Loucy (cell line): Measurements from ENCODE around the gene TIPRL.
A peak's percentile ranks its signal among the peaks of the same experiment; 100 is the strongest.

Experiments used
- H2AFZ ChIP-seq: fragments of 200-600 bp; sonication (generic); 2 replicates; pipeline ENCODE4 v1.6.0; 2016; ENCODE audit warnings: antibody characterized with exemption, mild to moderate bottlenecking, low read length, moderate library complexity
- H3F3A ChIP-seq: fragments of 200-600 bp; 2 replicates; pipeline ENCODE4 v1.6.0; 2016; ENCODE audit warnings: antibody characterized with exemption, low read depth, mild to moderate bottlenecking
- H3K27me3 ChIP-seq: fragments of 200-600 bp; sonication (generic); 2 replicates; pipeline ENCODE4 v1.6.1; 2014; ENCODE audit warnings: low read length, mild to moderate bottlenecking; ENCODE audit not compliant: insufficient read depth, poor library complexity, severe bottlenecking
- H3K36me3 ChIP-seq: fragments of 200-600 bp; sonication (generic); 2 replicates; pipeline ENCODE4 v1.6.1; 2016; ENCODE audit warnings: low read length; ENCODE audit not compliant: insufficient read depth
- H3K4me1 ChIP-seq: fragments of 200-600 bp; sonication (generic); 2 replicates; pipeline ENCODE4 v1.5.1; 2014; ENCODE audit warnings: low read length, mild to moderate bottlenecking; ENCODE audit not compliant: insufficient read depth, poor library complexity, severe bottlenecking
- H3K4me2 ChIP-seq: fragments of 200-600 bp; sonication (generic); 2 replicates; pipeline ENCODE4 v1.6.0; 2014; ENCODE audit warnings: antibody characterized with exemption, low read length, low read depth, mild to moderate bottlenecking; ENCODE audit not compliant: poor library complexity, severe bottlenecking
- H3K4me3 ChIP-seq: fragments of 200-600 bp; sonication (generic); 2 replicates; pipeline ENCODE4 v1.5.1; 2014; ENCODE audit warnings: low read length, mild to moderate bottlenecking, mixed read lengths; ENCODE audit not compliant: poor library complexity, severe bottlenecking
- H3K79me2 ChIP-seq: fragments of 200-600 bp; sonication (generic); 2 replicates; pipeline ENCODE4 v1.6.1; 2014; ENCODE audit warnings: low read length; ENCODE audit not compliant: insufficient read depth
- H3K9ac ChIP-seq: fragments of 200-600 bp; sonication (generic); 2 replicates; pipeline ENCODE4 v1.6.0; 2014; ENCODE audit warnings: mild to moderate bottlenecking, low read depth, low read length, moderate library complexity; ENCODE audit not compliant: poor library complexity, severe bottlenecking
- H3K9me2 ChIP-seq: fragments of 200-600 bp; sonication (generic); replicated peaks from 2 replicates; pipeline ENCODE4 v1.6.1; 2016; ENCODE audit warnings: low read depth, low read length, mixed read lengths
- H3K9me3 ChIP-seq: fragments of 200-600 bp; sonication (generic); 2 replicates; pipeline ENCODE4 v1.6.1; 2014; ENCODE audit warnings: mild to moderate bottlenecking, antibody characterized with exemption, low read length, low read depth; ENCODE audit not compliant: insufficient read depth
- H4K20me1 ChIP-seq: fragments of 200-600 bp; sonication (generic); 2 replicates; pipeline ENCODE4 v1.6.0; 2014; ENCODE audit warnings: antibody characterized with exemption, low read length, mild to moderate bottlenecking; ENCODE audit not compliant: insufficient read depth, poor library complexity, severe bottlenecking
- CTCF ChIP-seq: fragments of 200-600 bp; sonication (generic); conservative IDR thresholded peaks from 2 replicates; pipeline ENCODE4 v1.5.1; 2014; ENCODE audit warnings: mild to moderate bottlenecking, antibody characterized with exemption, low read length
- EZH2phosphoT487 ChIP-seq: fragments of 200-600 bp; IDR thresholded peaks from 2 replicates; pipeline ENCODE4 v1.6.1; 2018; ENCODE audit warnings: antibody characterized with exemption, mild to moderate bottlenecking, moderate library complexity, borderline replicate concordance

Gene TIPRL

GRCh38 chr1:168235548-168235885 is 56.8 kb downstream of the TIPRL start:
- H3K9ac ChIP-seq, result no peak overlapping the region
- TF ChIP-seq EZH2phosphoT487 (no peak), CTCF (no peak)
- H3K4me3 ChIP-seq, result no peak overlapping the region
- peaks cover 38% of the 10 kb centered on the region; the same call in 1 of the 2 replicates for H3K79me2 ChIP-seq
- H2AFZ ChIP-seq, result no peak overlapping the region
- H3K9me2 ChIP-seq, result no peaks in the 10 kb centered on the region
- no peaks in the 10 kb centered on the region for H3K27me3 ChIP-seq
- peak overlapping the region; percentile 26 for H3K4me2 ChIP-seq
- H3K9me3 ChIP-seq, result no peaks in the 10 kb centered on the region
- no peaks in the 10 kb centered on the region for H3F3A ChIP-seq
- peaks cover 12% of the 10 kb centered on the region for H4K20me1 ChIP-seq
- H3K4me1 ChIP-seq, result peaks cover 19% of the 10 kb centered on the region
- H3K36me3 ChIP-seq, result peaks cover 73% of the 10 kb centered on the region; the same call in 1 of the 2 replicates

- Histone ChIP-seq H3K4me1 (peaks cover 18% of the 10 kb centered on the region), H4K20me1 (peaks cover 12% of the 10 kb centered on the region), H3K79me2 (peaks cover 33% of the 10 kb centered on the region; the same call in 1 of the 2 replicates), H3K27me3 (no peaks in the 10 kb centered on the region), H3K9me2 (no peaks in the 10 kb centered on the region), H3F3A (no peaks in the 10 kb centered on the region), H3K9ac (no peak overlapping the region), H3K4me2 (peak overlapping the region; percentile 26), H3K36me3 (peaks cover 73% of the 10 kb centered on the region; the same call in 1 of the 2 replicates), H3K9me3 (no peaks in the 10 kb centered on the region), H2AFZ (no peak overlapping the region), H3K4me3 (no peak overlapping the region)
- TF ChIP-seq CTCF (no peak), EZH2phosphoT487 (no peak)
Observed at GRCh38 chr1:168235937-168236336, 57.2 kb downstream of the TIPRL start.

- peaks cover 6% of the 10 kb centered on the region for H4K20me1 ChIP-seq
- H3K4me3 ChIP-seq, result no peak overlapping the region
Observed at GRCh38 chr1:168236836-168237611, 58.3 kb downstream of the TIPRL start.

More at GRCh38 chr1:168236836-168237611, 58.3 kb downstream of the TIPRL start:
- Histone ChIP-seq H3K9me2 (no peaks in the 10 kb centered on the region), H3K36me3 (peaks cover 72% of the 10 kb centered on the region; the same call in 1 of the 2 replicates), H3K9ac (no peak overlapping the region), H3K9me3 (no peaks in the 10 kb centered on the region), H3K4me1 (peaks cover 9% of the 10 kb centered on the region), H3K27me3 (no peaks in the 10 kb centered on the region), H3K4me2 (no peak overlapping the region), H3K79me2 (peaks cover 22% of the 10 kb centered on the region; the same call in 1 of the 2 replicates), H2AFZ (no peak overlapping the region), H3F3A (no peaks in the 10 kb centered on the region)
- TF ChIP-seq EZH2phosphoT487 (no peak), CTCF (0 out of 2 replicates have a peak, but pooled peaks have one; percentile 26)
